ENCODE results near the gene SOX8.
A peak's percentile ranks its signal among the peaks of the same experiment; 100 is the strongest.
"Not testable (repeated sequence)": the region's sequence is repeated elsewhere in the genome, so short reads cannot be mapped to it uniquely, and the experiment has no call there.

The SOX8 gene

GRCh38 chr16:1014771-1015495 is 33.4 kb downstream of the SOX8 start:
- no peak for DNase-seq (ENCODE audit: low spot score in 2 of 2)
- H3K9me3 ChIP-seq, result no peaks in the 10 kb centered on the region
- peaks cover 39% of the 10 kb centered on the region for H3K27me3 ChIP-seq (ENCODE audit: low read depth)
- no peaks in the 10 kb centered on the region for H3K36me3 ChIP-seq (replicated peaks)
- H3K4me1 ChIP-seq, result peaks cover 4% of the 10 kb centered on the region
- in situ Hi-C loops (cut with MboI; ENCODE audit: low sequenced_read_pairs), result no loop called here
- no peak overlapping the region for H3K4me3 ChIP-seq

DNA sequence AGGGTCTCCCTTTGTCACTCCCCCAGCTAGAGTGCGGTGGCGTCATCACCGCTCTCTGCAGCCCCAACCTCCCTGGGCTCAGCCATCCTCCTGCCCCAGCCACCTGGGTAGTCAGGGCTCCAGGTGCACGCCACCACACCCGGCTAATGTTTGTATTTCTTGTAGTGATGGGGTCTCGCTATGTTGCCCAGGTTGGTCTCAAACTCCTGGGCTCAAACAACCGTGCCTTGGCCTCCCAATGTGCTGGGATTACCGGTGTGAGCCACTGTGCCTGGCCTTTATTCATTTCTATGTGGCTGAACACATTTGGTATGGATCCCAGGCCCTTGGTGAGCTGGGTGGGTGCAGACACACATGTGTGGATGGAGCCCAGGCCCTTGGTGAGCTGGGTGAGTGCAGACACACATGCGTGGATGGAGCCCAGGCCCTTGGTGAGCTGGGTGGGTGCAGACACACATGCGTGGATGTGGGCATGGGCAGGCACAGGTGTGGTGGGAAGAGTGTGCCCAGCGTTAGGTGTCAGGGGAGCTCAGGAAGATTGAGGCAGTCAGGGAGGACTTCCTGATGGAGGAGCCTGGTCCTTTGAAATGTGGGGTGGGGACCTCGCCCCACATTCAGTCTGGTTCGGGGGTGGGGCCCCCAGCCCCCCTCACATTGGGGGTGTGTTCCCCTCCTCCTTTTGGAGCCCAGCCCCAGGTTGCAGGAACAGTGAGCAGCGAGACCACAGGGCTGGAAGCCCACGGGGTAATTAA is 37.1 kb downstream of the SOX8 start:
- peaks cover 15% of the 10 kb centered on the region for H3K27me3 ChIP-seq (ENCODE audit: low read depth)
- in situ Hi-C loops (cut with MboI; ENCODE audit: low sequenced_read_pairs), result no loop called here
- DNase-seq (ENCODE audit: low spot score in 2 of 2), result no peak
- no peak overlapping the region for H3K4me3 ChIP-seq
- H3K9me3 ChIP-seq, result no peaks in the 10 kb centered on the region
- H3K36me3 ChIP-seq (replicated peaks), result no peaks in the 10 kb centered on the region
- peaks cover 4% of the 10 kb centered on the region for H3K4me1 ChIP-seq

- H3K36me3 ChIP-seq (replicated peaks), result no peaks in the 10 kb centered on the region
- H3K9me3 ChIP-seq, result no peaks in the 10 kb centered on the region
- H3K4me3 ChIP-seq, result no peak overlapping the region
- DNase-seq (ENCODE audit: low spot score in 2 of 2), result peak; percentile 28 to 73
- H3K27me3 ChIP-seq (ENCODE audit: low read depth), result peaks cover 23% of the 10 kb centered on the region
- in situ Hi-C loops (cut with MboI; ENCODE audit: low sequenced_read_pairs), result no loop called here
- peaks cover 4% of the 10 kb centered on the region for H3K4me1 ChIP-seq
Observed at GRCh38 chr16:1019231-1020090, 37.9 kb downstream of the SOX8 start.

GRCh38 chr16:1020091-1020399 is 38.5 kb downstream of the SOX8 start:
- no peak overlapping the region for H3K4me3 ChIP-seq
- H3K27me3 ChIP-seq (ENCODE audit: low read depth), result peaks cover 24% of the 10 kb centered on the region
- peaks cover 4% of the 10 kb centered on the region for H3K4me1 ChIP-seq
- in situ Hi-C loops (cut with MboI; ENCODE audit: low sequenced_read_pairs), result no loop called here
- DNase-seq (ENCODE audit: low spot score in 2 of 2), result no peak
- no peaks in the 10 kb centered on the region for H3K9me3 ChIP-seq
- H3K36me3 ChIP-seq (replicated peaks), result no peaks in the 10 kb centered on the region

DNA sequence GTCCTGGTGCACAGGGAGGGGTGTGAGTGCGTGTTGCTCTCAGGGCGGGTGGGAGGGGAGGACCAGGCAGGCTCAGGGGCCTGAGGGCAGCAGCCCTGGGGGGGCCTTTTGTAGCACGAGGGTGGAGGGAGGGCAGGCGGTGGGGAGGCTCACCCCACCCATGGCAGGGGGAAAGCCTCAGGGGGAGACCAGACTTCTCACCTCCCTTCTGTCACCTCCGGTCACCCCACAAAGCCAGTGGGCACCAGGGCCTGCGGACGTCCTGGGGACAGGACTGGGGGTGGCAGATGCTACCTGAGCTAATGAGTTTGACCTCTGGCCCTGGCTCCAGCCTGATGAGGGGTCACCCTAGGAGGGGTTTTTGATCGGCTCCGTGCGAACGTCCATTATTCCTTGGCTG is 39.0 kb downstream of the SOX8 start:
- in situ Hi-C loops (cut with MboI; ENCODE audit: low sequenced_read_pairs), result no loop called here
- Histone ChIP-seq H3K4me3 (no peak overlapping the region), H3K4me1 (peaks cover 4% of the 10 kb centered on the region), H3K27me3 (ENCODE audit: low read depth) (peaks cover 24% of the 10 kb centered on the region), H3K36me3 (replicated peaks) (no peaks in the 10 kb centered on the region), H3K9me3 (no peaks in the 10 kb centered on the region)
- no peak for DNase-seq (ENCODE audit: low spot score in 2 of 2)

- Histone ChIP-seq H3K4me1 (peaks cover 4% of the 10 kb centered on the region), H3K36me3 (replicated peaks) (no peaks in the 10 kb centered on the region), H3K9me3 (no peaks in the 10 kb centered on the region), H3K27me3 (ENCODE audit: low read depth) (peaks cover 24% of the 10 kb centered on the region), H3K4me3 (no peak overlapping the region)
- no peak for DNase-seq (ENCODE audit: low spot score in 2 of 2)
- in situ Hi-C loops (cut with MboI; ENCODE audit: low sequenced_read_pairs), result no loop called here
Observed at GRCh38 chr16:1021553-1022160, 40.1 kb downstream of the SOX8 start.

DNA sequence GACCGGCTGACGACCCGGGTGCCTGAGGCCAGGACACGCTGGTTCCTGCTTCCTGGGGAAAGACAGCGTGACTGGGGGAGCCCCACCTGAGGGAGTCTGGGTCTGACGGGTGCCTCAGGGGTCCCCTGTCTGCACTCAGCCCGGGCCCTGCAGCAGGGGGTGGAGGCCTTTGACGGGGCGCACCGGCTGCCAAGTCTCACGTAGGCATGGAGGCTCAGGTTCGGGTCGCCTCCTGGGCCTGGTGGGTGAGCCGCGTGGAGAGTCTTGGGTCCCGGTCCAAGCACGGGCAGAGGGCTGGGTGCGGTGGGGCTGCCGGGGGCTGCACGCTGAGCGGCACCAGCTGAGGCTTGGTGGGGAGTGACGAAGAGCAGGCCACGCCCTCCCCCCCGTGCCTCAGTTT is 40.9 kb downstream of the SOX8 start:
- Histone ChIP-seq H3K36me3 (replicated peaks) (no peaks in the 10 kb centered on the region), H3K4me3 (no peak overlapping the region), H3K4me1 (peaks cover 4% of the 10 kb centered on the region), H3K9me3 (no peaks in the 10 kb centered on the region), H3K27me3 (ENCODE audit: low read depth) (peaks cover 25% of the 10 kb centered on the region)
- DNase-seq (ENCODE audit: low spot score in 2 of 2), result no peak
- in situ Hi-C loops (cut with MboI; ENCODE audit: low sequenced_read_pairs), result no loop called here

DNA sequence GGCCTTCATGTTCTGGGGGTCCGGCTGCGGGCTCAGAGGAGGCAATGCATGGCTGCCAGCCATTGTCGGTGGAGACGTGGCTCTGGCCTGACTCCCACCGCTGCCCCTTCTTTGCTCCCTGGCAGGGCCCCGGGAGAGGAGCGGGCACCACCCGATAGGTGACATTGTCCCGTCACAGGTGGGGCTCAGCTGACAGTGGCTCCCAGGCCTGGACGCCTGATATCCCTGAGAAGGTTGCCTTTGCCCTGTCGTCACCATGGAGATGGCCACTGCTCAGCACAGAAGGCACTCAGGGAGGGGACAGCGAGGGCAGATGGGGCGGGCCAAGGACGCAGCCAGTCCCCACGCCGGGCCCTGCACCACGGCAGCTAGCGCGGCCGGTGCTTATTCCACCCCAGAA is 42.6 kb downstream of the SOX8 start:
- in situ Hi-C loops (cut with MboI; ENCODE audit: low sequenced_read_pairs), result no loop called here
- Histone ChIP-seq H3K9me3 (no peaks in the 10 kb centered on the region), H3K36me3 (replicated peaks) (no peaks in the 10 kb centered on the region), H3K27me3 (ENCODE audit: low read depth) (peaks cover 38% of the 10 kb centered on the region), H3K4me3 (no peak overlapping the region), H3K4me1 (peaks cover 4% of the 10 kb centered on the region)
- DNase-seq (ENCODE audit: low spot score in 2 of 2), result no peak

GRCh38 chr16:1025183-1025809 is 43.7 kb downstream of the SOX8 start:
- H3K36me3 ChIP-seq (replicated peaks); H3K4me3 ChIP-seq; in situ Hi-C loops (cut with MboI; ENCODE audit: low sequenced_read_pairs); DNase-seq (ENCODE audit: low spot score in 2 of 2); H3K9me3 ChIP-seq; H3K4me1 ChIP-seq: not testable (repeated sequence)
- H3K27me3 ChIP-seq (ENCODE audit: low read depth), result peaks cover 37% of the 10 kb centered on the region

DNA sequence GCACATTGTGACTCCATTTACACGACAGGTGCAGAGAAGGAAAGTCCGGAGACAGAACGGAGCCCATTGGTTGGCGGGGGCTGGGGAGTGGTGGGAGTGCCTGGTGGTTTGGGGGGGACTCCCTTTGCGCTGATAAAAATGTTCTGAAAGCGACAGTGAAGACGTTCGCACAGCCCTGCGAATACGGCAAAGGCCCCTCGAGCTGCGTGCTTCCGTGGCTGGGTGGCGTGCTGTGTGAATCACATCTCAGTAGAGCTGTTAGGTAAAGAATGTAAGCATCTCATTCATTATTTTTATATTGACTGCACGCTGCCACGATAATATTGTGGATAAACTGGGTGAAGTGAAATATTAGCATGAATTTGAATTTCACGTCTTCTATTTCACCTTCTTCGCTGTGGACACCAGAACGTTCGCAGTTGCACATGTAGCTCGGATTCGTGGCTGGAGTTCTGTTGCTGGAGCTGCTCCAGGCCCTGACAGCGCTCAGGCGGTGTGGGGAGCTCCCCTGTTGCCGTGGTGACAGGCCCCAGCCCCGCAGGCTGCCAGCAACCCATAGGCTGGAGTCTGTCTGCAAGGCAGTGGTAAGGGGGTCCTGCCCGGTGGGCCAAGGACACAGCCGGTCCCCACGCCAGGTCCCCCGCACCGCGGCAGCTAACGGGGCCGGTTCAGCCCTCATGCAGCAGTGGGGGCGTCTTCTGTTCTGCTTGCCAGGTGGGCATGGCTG is 44.6 kb downstream of the SOX8 start:
- Histone ChIP-seq H3K27me3 (ENCODE audit: low read depth) (peaks cover 37% of the 10 kb centered on the region), H3K9me3 (no peaks in the 10 kb centered on the region), H3K4me3 (no peak overlapping the region), H3K36me3 (replicated peaks) (no peaks in the 10 kb centered on the region), H3K4me1 (no peaks in the 10 kb centered on the region)
- DNase-seq (ENCODE audit: low spot score in 2 of 2), result no peak
- in situ Hi-C loops (cut with MboI; ENCODE audit: low sequenced_read_pairs), result no loop called here

GRCh38 chr16:1026784-1027500 is 45.4 kb downstream of the SOX8 start:
- Histone ChIP-seq H3K27me3 (ENCODE audit: low read depth) (peaks cover 37% of the 10 kb centered on the region), H3K4me3 (no peak overlapping the region), H3K9me3 (no peaks in the 10 kb centered on the region), H3K4me1 (no peaks in the 10 kb centered on the region), H3K36me3 (replicated peaks) (no peaks in the 10 kb centered on the region)
- DNase-seq (ENCODE audit: low spot score in 2 of 2), result no peak
- in situ Hi-C loops (cut with MboI; ENCODE audit: low sequenced_read_pairs), result no loop called here

- Histone ChIP-seq H3K4me1 (no peaks in the 10 kb centered on the region), H3K9me3 (no peaks in the 10 kb centered on the region), H3K4me3 (no peak overlapping the region), H3K36me3 (replicated peaks) (no peaks in the 10 kb centered on the region), H3K27me3 (ENCODE audit: low read depth) (peaks cover 37% of the 10 kb centered on the region)
- DNase-seq (ENCODE audit: low spot score in 2 of 2), result no peak
- in situ Hi-C loops (cut with MboI; ENCODE audit: low sequenced_read_pairs), result no loop called here
Observed at GRCh38 chr16:1027501-1027815, 45.9 kb downstream of the SOX8 start.

Measured in HAP-1 (cell line).